H1 (cell line): ENCODE results near the gene CACNA1D. TPM values are rescaled to one million over a fixed set of nuclear protein-coding genes. Genes with fewer than 3 reads are reported as not detected.
A peak's percentile ranks its signal among the peaks of the same experiment; 100 is the strongest.

Source experiments
- CTCF ChIA-PET: fragments of 300-600 bp; sonication (Branson Sonifier 250); formaldehyde crosslinking; loops from one replicate; lab custom pipeline; 2021; ENCODE audit not compliant: partially characterized antibody; lab: Charles Lee
- POLR2A ChIA-PET: fragments of 300-600 bp; sonication (Branson Sonifier 250); formaldehyde crosslinking; loops from one replicate; lab custom pipeline; 2021; ENCODE audit warnings: inconsistent platforms; ENCODE audit not compliant: partially characterized antibody; lab: Charles Lee
- DNase-seq, 2 experiments: peaks; one replicate each; pipeline versions ENCODE4 v3.0.0 to v3.0.0-alpha.2; 2010 to 2022; ENCODE audit warnings: low spot score in 2 of 2, low read depth in 1 of 2, mixed read lengths in 1 of 2
- FAIRE-seq: peaks from 2 replicates; lab custom pipeline; 2011; peaks lifted over from hg19 to GRCh38; lab: Jason Lieb, UNC
- H2AFZ ChIP-seq: 2 replicates; pipeline ENCODE4 v1.8.1; 2012; ENCODE audit warnings: low read length, inconsistent platforms
- H2AK5ac ChIP-seq: 2 replicates; pipeline ENCODE4 v1.6.1; 2013; ENCODE audit warnings: low read depth, low read length
- H2BK120ac ChIP-seq: replicated peaks from 2 replicates; pipeline ENCODE3; 2013; ENCODE audit warnings: low read depth, low read length, inconsistent platforms
- H2BK12ac ChIP-seq: 2 replicates; pipeline ENCODE4 v1.6.1; 2013; ENCODE audit warnings: low read depth, low read length
- H2BK15ac ChIP-seq: 2 replicates; pipeline ENCODE4 v1.6.1; 2013; ENCODE audit warnings: low read length
- H2BK20ac ChIP-seq: 2 replicates; pipeline ENCODE4 v1.6.1; 2013; ENCODE audit warnings: low read length
- H2BK5ac ChIP-seq: 2 replicates; pipeline ENCODE4 v1.6.1; 2013; ENCODE audit warnings: low read depth, low read length
- H3K14ac ChIP-seq: 2 replicates; pipeline ENCODE4 v1.6.1; 2013; ENCODE audit warnings: inconsistent platforms; ENCODE audit not compliant: insufficient read length
- H3K18ac ChIP-seq: 2 replicates; pipeline ENCODE4 v1.6.1; 2013; ENCODE audit warnings: low read length; ENCODE audit errors: extremely low read depth
- H3K23ac ChIP-seq: 2 replicates; pipeline ENCODE4 v1.6.1; 2013; ENCODE audit warnings: inconsistent platforms; ENCODE audit not compliant: insufficient read length
- H3K23me2 ChIP-seq: 2 replicates; pipeline ENCODE4 v1.6.1; 2013; ENCODE audit warnings: low read depth, low read length
- H3K27ac ChIP-seq: 2 replicates; pipeline ENCODE4 v1.6.1; 2011; ENCODE audit warnings: low read depth, low read length, inconsistent platforms
- H3K27me3 ChIP-seq, 4 experiments: replicated peaks in 1 of 4; 1 replicate in 1 of 4; 2 replicates in 3 of 4; pipeline versions ENCODE4 v1.6.1 to v1.8.1; 2011 to 2013; ENCODE audit warnings: low read length in 3 of 4, mild to moderate bottlenecking in 3 of 4, inconsistent platforms in 2 of 4, mixed read lengths in 2 of 4, moderate library complexity in 1 of 4; ENCODE audit not compliant: control insufficient read depth in 3 of 4, insufficient read depth in 3 of 4; ENCODE audit errors: extremely low read depth in 1 of 4
- H3K36me3 ChIP-seq, 4 experiments: 2 replicates each; pipeline versions ENCODE4 v1.6.1 to v1.8.1; 2011 to 2013; ENCODE audit warnings: mild to moderate bottlenecking in 4 of 4, low read length in 3 of 4, moderate library complexity in 2 of 4, control low read depth in 1 of 4, inconsistent platforms in 1 of 4; ENCODE audit not compliant: insufficient read depth in 4 of 4, control insufficient read depth in 2 of 4
- H3K4ac ChIP-seq: replicated peaks from 2 replicates; pipeline ENCODE3; 2013; ENCODE audit warnings: low read length, low read depth, mixed read lengths, inconsistent platforms; ENCODE audit not compliant: insufficient read length
- H3K4me1 ChIP-seq, 4 experiments: replicated peaks in 1 of 4; 1 replicate in 1 of 4; 2 replicates in 3 of 4; pipeline versions ENCODE4 v1.6.1 to v1.8.1; 2011 to 2013; ENCODE audit warnings: low read length in 3 of 4, inconsistent platforms in 2 of 4, mixed read lengths in 1 of 4; ENCODE audit not compliant: insufficient read depth in 4 of 4, control insufficient read depth in 3 of 4
- H3K4me2 ChIP-seq, 2 experiments: 2 replicates each; pipeline versions ENCODE4 v1.6.1 to v1.8.1; 2011 to 2013; ENCODE audit warnings: low read depth in 2 of 2, low read length in 2 of 2, control low read depth in 1 of 2, inconsistent platforms in 1 of 2, mild to moderate bottlenecking in 1 of 2; ENCODE audit not compliant: insufficient read depth in 1 of 2
- H3K4me3 ChIP-seq, 4 experiments: fragments of 200-600, 300-600 bp in 1 of 4; sonication (generic), shearing (Covaris generic), sonication (Bioruptor Twin) in 1 of 4; 2 replicates each; pipeline versions ENCODE4 v1.5.1 to v1.8.1; 2011 to 2016; ENCODE audit warnings: low read length in 4 of 4, low read depth in 3 of 4, control low read depth in 2 of 4, inconsistent platforms in 2 of 4, mild to moderate bottlenecking in 2 of 4, mixed read lengths in 1 of 4, moderate library complexity in 1 of 4; ENCODE audit not compliant: insufficient read depth in 2 of 4; ENCODE audit errors: extremely low read depth in 1 of 4
- H3K56ac ChIP-seq: replicated peaks from 2 replicates; pipeline ENCODE3; 2013; ENCODE audit warnings: low read depth, mild to moderate bottlenecking, mixed read lengths, low read length, inconsistent platforms; ENCODE audit not compliant: insufficient read length
- H3K79me1 ChIP-seq: 2 replicates; pipeline ENCODE4 v1.6.1; 2013; ENCODE audit warnings: low read depth, low read length, control low read depth
- H3K79me2 ChIP-seq, 2 experiments: 2 replicates each; pipeline versions ENCODE4 v1.6.1 to v1.8.1; 2012 to 2013; ENCODE audit warnings: low read length in 2 of 2, mild to moderate bottlenecking in 2 of 2, inconsistent platforms in 1 of 2; ENCODE audit not compliant: insufficient read depth in 2 of 2, control insufficient read depth in 1 of 2
- H3K9ac ChIP-seq, 4 experiments: replicated peaks in 1 of 4; 1 replicate in 1 of 4; 2 replicates in 3 of 4; pipeline versions ENCODE4 v1.6.1 to v1.8.1; 2011 to 2013; ENCODE audit warnings: low read depth in 3 of 4, low read length in 3 of 4, control low read depth in 2 of 4, mild to moderate bottlenecking in 2 of 4, moderate library complexity in 2 of 4, inconsistent platforms in 1 of 4; ENCODE audit errors: extremely low read depth in 1 of 4
- H3K9me3 ChIP-seq, 2 experiments: 2 replicates each; pipeline versions ENCODE4 v1.6.1 to v1.8.1; 2012 to 2013; ENCODE audit warnings: mild to moderate bottlenecking in 2 of 2, moderate library complexity in 2 of 2, control low read depth in 1 of 2, inconsistent platforms in 1 of 2, low read depth in 1 of 2, low read length in 1 of 2, mixed read lengths in 1 of 2; ENCODE audit not compliant: insufficient read depth in 2 of 2
- H4K20me1 ChIP-seq, 2 experiments: replicated peaks in 1 of 2; 2 replicates each; pipeline versions ENCODE3 to v1.8.1; 2011 to 2013; ENCODE audit warnings: inconsistent platforms in 2 of 2, low read length in 2 of 2, mild to moderate bottlenecking in 1 of 2; ENCODE audit not compliant: insufficient read depth in 2 of 2, control insufficient read depth in 1 of 2
- H4K5ac ChIP-seq: 2 replicates; pipeline ENCODE4 v1.6.1; 2013; ENCODE audit warnings: low read length, low read depth, mixed read lengths, inconsistent platforms; ENCODE audit not compliant: insufficient read length
- H4K8ac ChIP-seq: 2 replicates; pipeline ENCODE4 v1.8.0; 2013; ENCODE audit warnings: mild to moderate bottlenecking, moderate library complexity, low read length, inconsistent platforms; ENCODE audit not compliant: insufficient read depth; ENCODE audit errors: extremely low read depth
- H4K91ac ChIP-seq: replicated peaks from 2 replicates; pipeline ENCODE3; 2013; ENCODE audit warnings: low read length, mixed read lengths, inconsistent platforms; ENCODE audit not compliant: insufficient read length
- BCL11A ChIP-seq, 2 experiments: IDR thresholded peaks; one replicate each; pipeline ENCODE4 v1.6.1; 2011; ENCODE audit warnings: low read depth in 2 of 2, low read length in 2 of 2, mild to moderate bottlenecking in 2 of 2
- CBX8 ChIP-seq: fragments of 300-800, 300-1000 bp; sonication (generic); IDR thresholded peaks from 2 replicates; pipeline ENCODE4 v1.7.1; 2016; ENCODE audit warnings: low read depth, low read length, borderline replicate concordance
- EGR1 ChIP-seq: IDR thresholded peaks from 2 replicates; pipeline ENCODE4 v1.6.1; 2011; ENCODE audit warnings: low read depth, low read length, borderline replicate concordance
- FOSL1 ChIP-seq: IDR thresholded peaks from 2 replicates; pipeline ENCODE4 v1.6.1; 2011; ENCODE audit warnings: mild to moderate bottlenecking, low read depth, low read length, moderate library complexity; ENCODE audit not compliant: insufficient read depth
- JUN ChIP-seq: IDR thresholded peaks from 2 replicates; pipeline ENCODE4 v1.6.1; 2011; ENCODE audit warnings: low read depth, mild to moderate bottlenecking, improper control_type of control experiment, low read length
- MAX ChIP-seq: IDR thresholded peaks from 2 replicates; pipeline ENCODE4 v1.6.1; 2012; ENCODE audit warnings: inconsistent platforms
- RBBP5 ChIP-seq: IDR thresholded peaks from 2 replicates; pipeline ENCODE4 v1.7.1; 2012; ENCODE audit warnings: low read depth, mild to moderate bottlenecking, inconsistent platforms, low read length, moderate library complexity, borderline replicate concordance
- RNF2 ChIP-seq: fragments of 200-900, 300-1000 bp; sonication (generic); IDR thresholded peaks from 2 replicates; pipeline ENCODE4 v1.7.1; 2016; ENCODE audit warnings: borderline replicate concordance, low read depth, mild to moderate bottlenecking, antibody characterized with exemption, low read length; ENCODE audit not compliant: poor library complexity, severe bottlenecking; ENCODE audit errors: missing control alignments
- RXRA ChIP-seq: IDR thresholded peaks from 2 replicates; pipeline ENCODE4 v1.6.1; 2011; ENCODE audit warnings: low read depth, mild to moderate bottlenecking, low read length, moderate library complexity; ENCODE audit not compliant: insufficient read depth
- SIX5 ChIP-seq: IDR thresholded peaks from 2 replicates; pipeline ENCODE4 v1.6.1; 2011; ENCODE audit warnings: mild to moderate bottlenecking, low read depth, low read length
- SP1 ChIP-seq: IDR thresholded peaks from 2 replicates; pipeline ENCODE4 v1.6.1; 2011; ENCODE audit warnings: low read depth, low read length
- SUZ12 ChIP-seq: fragments of 200-600 bp; sonication (generic); IDR thresholded peaks from 2 replicates; pipeline ENCODE4 v1.6.1; 2012; ENCODE audit warnings: mild to moderate bottlenecking, inconsistent platforms, low read length, moderate library complexity, mixed read lengths
- WGBS, 2 experiments: shearing (Covaris generic) in 1 of 2; methylation state at CpG; one replicate each; pipeline versions ENCODE4 v1.1.6 to v1.1.7; 2013 to 2015; ENCODE audit warnings: low lambda C conversion rate in 2 of 2, mixed read lengths in 2 of 2, inconsistent platforms in 1 of 2, low coverage in 1 of 2, missing lambda C conversion rate in 1 of 2; ENCODE audit not compliant: insufficient replicate concordance in 2 of 2, insufficient coverage in 1 of 2, insufficient read length in 1 of 2; ENCODE audit errors: extremely low coverage in 1 of 2, missing lambda C conversion rate in 1 of 2; 5-methylcytosine and 5-hydroxymethylcytosine counted together
- polyA plus RNA-seq, 7 experiments: library from polyadenylated mRNA; depleted of rRNA in 3 of 7; stranded (reverse) in 5 of 7; unstranded in 2 of 7; fragments of >200 nt in 5 of 7; fragments of 200-250 nt in 2 of 7; gene quantifications; 1 replicate in 5 of 7; 2 replicates in 1 of 7; 4 replicates in 1 of 7; pipeline versions ENCODE4 v1.2.1 to v1.2.3, GENCODE V29; 2011 to 2013; ENCODE audit warnings: missing spikeins in 2 of 7, mixed read lengths in 2 of 7
- total RNA-seq: library from RNA; stranded (reverse); fragmentation: NEBNext Ultra II Directional; extraction: Animal tissue kit (Norgen Biotek cat#: 25700); gene quantifications from 2 replicates; pipeline ENCODE4 v1.2.1, GENCODE V29; 2021

CACNA1D gene
- total and polyA plus RNA-seq, 2 of the 8 experiments (the other 6 are each of a cell fraction or from before 2014, with no cell fraction given), result 2.0 to 2.9 TPM

GRCh38 chr3:53530205-53530604, 35.8 kb downstream of the CACNA1D start:
- no peak overlapping the region for H2AFZ ChIP-seq
- H4K8ac ChIP-seq, result no peak overlapping the region
- TF ChIP-seq MAX, result no peak
- no peak for TF ChIP-seq SIX5
- no peak for TF ChIP-seq RXRA
- TF ChIP-seq RNF2, result no peak
- no peak for TF ChIP-seq SUZ12
- no peak for TF ChIP-seq SP1
- no peak for TF ChIP-seq EGR1
- no peak for TF ChIP-seq BCL11A (IDR thresholded peaks at IDR 0.05; ENCODE audit: low read depth in 2 of 2, low read length in 2 of 2)
- TF ChIP-seq RBBP5, result no peak
- no peak for TF ChIP-seq FOSL1
- TF ChIP-seq JUN, result no peak
- TF ChIP-seq CBX8, result no peak
- no peak overlapping the region for H3K4me2 ChIP-seq
- H2BK12ac ChIP-seq, result no peak overlapping the region
- DNase-seq (no peak), FAIRE-seq (no peak)
- WGBS, 2 experiments, result 88% methylated on average over 4 of the region's 4 CpGs; no CpG with 5 or more reads in 1 of the 2 experiments
- H3K14ac ChIP-seq, result peak overlapping the region; percentile 12
- H3K79me2 ChIP-seq, result no peaks in the 10 kb centered on the region
- H3K27ac ChIP-seq, result no peak overlapping the region
- no peak overlapping the region for H2AK5ac ChIP-seq
- no peak overlapping the region for H3K9ac ChIP-seq
- CTCF ChIA-PET, result no interaction called here
- H3K18ac ChIP-seq, result no peak overlapping the region
- no peak overlapping the region for H2BK120ac ChIP-seq
- no peak overlapping the region for H3K4me3 ChIP-seq
- H2BK5ac ChIP-seq, result no peak overlapping the region
- no peak overlapping the region for H3K4ac ChIP-seq
- no peaks in the 10 kb centered on the region for H3K23me2 ChIP-seq
- POLR2A ChIA-PET, result no interaction called here
- no peak overlapping the region for H2BK15ac ChIP-seq
- no peak overlapping the region for H3K23ac ChIP-seq
- no peaks in the 10 kb centered on the region for H3K36me3 ChIP-seq
- H2BK20ac ChIP-seq, result no peak overlapping the region
- peaks cover 0 to 8% (median 3%) of the 10 kb centered on the region in 4 experiments; a peak in 4 of 7 replicates for H3K4me1 ChIP-seq
- no peak overlapping the region for H4K5ac ChIP-seq
- H3K56ac ChIP-seq, result no peak overlapping the region
- H3K79me1 ChIP-seq, result no peaks in the 10 kb centered on the region
- H4K91ac ChIP-seq, result no peak overlapping the region
- no peaks in the 10 kb centered on the region for H3K27me3 ChIP-seq
- no peaks in the 10 kb centered on the region for H3K9me3 ChIP-seq
- no peaks in the 10 kb centered on the region for H4K20me1 ChIP-seq
